Endodermal cell (in vitro differentiated cells): Measurements from ENCODE around the gene COMMD9. TPM values are rescaled to one million over a fixed set of nuclear protein-coding genes. Genes with fewer than 3 reads are reported as not detected.

Source experiments
- DNase-seq: peaks from one replicate; pipeline ENCODE4 v3.0.0-alpha.2; 2017
- H3K27ac ChIP-seq: 2 replicates; pipeline ENCODE4 v1.5.1; 2013; ENCODE audit warnings: mild to moderate bottlenecking, low read depth, low read length, moderate library complexity
- H3K27me3 ChIP-seq: 2 replicates; pipeline ENCODE4 v1.6.1; 2013; ENCODE audit warnings: mild to moderate bottlenecking, low read length, moderate library complexity; ENCODE audit not compliant: insufficient read depth, control insufficient read depth, poor library complexity, severe bottlenecking
- H3K36me3 ChIP-seq: 2 replicates; pipeline ENCODE4 v1.7.0; 2013; ENCODE audit warnings: mild to moderate bottlenecking, low read length, moderate library complexity; ENCODE audit not compliant: control insufficient read depth, insufficient read depth
- H3K4me1 ChIP-seq: one replicate; pipeline ENCODE4 v1.7.0; 2013; ENCODE audit warnings: low read length; ENCODE audit not compliant: control insufficient read depth, insufficient read depth
- H3K4me3 ChIP-seq: 2 replicates; pipeline ENCODE4 v1.5.1; 2013; ENCODE audit warnings: mild to moderate bottlenecking, low read length, moderate library complexity
- H3K9ac ChIP-seq: 2 replicates; pipeline ENCODE4 v1.6.1; 2013; ENCODE audit warnings: mild to moderate bottlenecking, low read length, moderate library complexity; ENCODE audit not compliant: poor library complexity, severe bottlenecking; ENCODE audit errors: extremely low read depth
- H3K9me3 ChIP-seq: 2 replicates; pipeline ENCODE4 v1.6.1; 2013; ENCODE audit warnings: mild to moderate bottlenecking, low read length, moderate library complexity; ENCODE audit not compliant: control insufficient read depth
- H3K27ac Mint-ChIP-seq: 2 replicates; pipeline ENCODE4 v1.8.0; 2020; ENCODE audit warnings: mixed read lengths
- H3K27me3 Mint-ChIP-seq: 2 replicates; pipeline ENCODE4 v1.8.0; 2021; ENCODE audit warnings: mild to moderate bottlenecking, mixed read lengths; ENCODE audit not compliant: insufficient read depth
- H3K36me3 Mint-ChIP-seq: 2 replicates; pipeline ENCODE4 v1.8.0; 2020; ENCODE audit warnings: low read depth, mixed read lengths
- H3K4me1 Mint-ChIP-seq: 2 replicates; pipeline ENCODE4 v1.8.0; 2020; ENCODE audit warnings: mixed read lengths
- H3K4me3 Mint-ChIP-seq: 2 replicates; pipeline ENCODE4 v1.8.0; 2020; ENCODE audit warnings: mild to moderate bottlenecking, moderate library complexity, mixed read lengths
- H3K9me3 Mint-ChIP-seq: 2 replicates; pipeline ENCODE4 v1.8.0; 2020; ENCODE audit warnings: mild to moderate bottlenecking, mixed read lengths
- WGBS, 2 experiments: methylation state at CpG; one replicate each; pipeline versions ENCODE4 v1.1.5 to v1.1.7; 2013; ENCODE audit warnings: missing lambda C conversion rate in 2 of 2, mixed read lengths in 1 of 2; ENCODE audit not compliant: insufficient coverage in 1 of 2, insufficient read length in 1 of 2; 5-methylcytosine and 5-hydroxymethylcytosine counted together
- total RNA-seq, 2 donors: library from RNA; stranded (reverse); fragmentation: NEBNext Ultra II Directional in 1 of 2; extraction: Animal tissue kit (Norgen Biotek cat#: 25700) in 1 of 2; gene quantifications; 2 replicates in 1 of 2; 3 replicates in 1 of 2; pipeline ENCODE4 v1.2.1, GENCODE V29; 2021
- TF ChIP-seq, protein P1 (sequence below): fragments of 200-600 bp; sonication (generic); conservative IDR thresholded peaks from 2 replicates; pipeline ENCODE4 v1.5.0; 2021; ENCODE audit warnings: antibody characterized with exemption, mild to moderate bottlenecking

The COMMD9 gene
- total RNA-seq, 2 donors from 2014 or later, result 32.3 to 53.5 TPM

DNA sequence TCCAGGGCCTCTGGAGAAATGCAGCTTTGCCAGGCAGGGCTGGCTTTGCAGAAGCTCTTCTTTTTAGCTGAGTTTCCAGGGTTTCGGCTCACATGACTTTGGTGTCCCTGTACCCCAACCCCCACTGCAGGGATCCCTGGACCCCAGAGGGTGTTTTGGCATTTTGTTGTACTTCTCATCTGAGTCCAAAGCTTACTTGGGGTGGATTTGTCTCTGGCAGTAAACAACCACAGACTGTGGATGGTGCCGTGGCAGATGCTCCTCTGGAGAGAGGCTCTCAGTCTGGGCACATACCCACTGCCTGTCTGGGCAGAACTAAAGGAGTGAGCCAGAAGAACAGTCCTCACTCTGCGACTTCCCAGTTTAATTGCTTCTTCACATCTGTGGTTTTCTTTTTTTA lies 49.6 kb downstream of the COMMD9 start:
- Histone ChIP-seq H3K27me3 (no peaks in the 10 kb centered on the region), H3K9me3 (no peaks in the 10 kb centered on the region), H3K4me3 (no peak overlapping the region), H3K9ac (no peak overlapping the region), H3K36me3 (no peaks in the 10 kb centered on the region), H3K27ac (no peak overlapping the region), H3K4me1 (peaks cover 4% of the 10 kb centered on the region)
- Mint-ChIP-seq H3K9me3 (no peaks in the 10 kb centered on the region), H3K4me1 (peaks cover 9% of the 10 kb centered on the region), H3K27ac (peak overlapping the region; percentile 20), H3K36me3 (peaks cover 8% of the 10 kb centered on the region), H3K27me3 (no peaks in the 10 kb centered on the region), H3K4me3 (no peak overlapping the region)
- WGBS, 2 experiments, result 98 to 100% methylated on average over 1 to 3 of the region's 3 CpGs
- DNase-seq, result no peak
- TF ChIP-seq, protein P1, sequence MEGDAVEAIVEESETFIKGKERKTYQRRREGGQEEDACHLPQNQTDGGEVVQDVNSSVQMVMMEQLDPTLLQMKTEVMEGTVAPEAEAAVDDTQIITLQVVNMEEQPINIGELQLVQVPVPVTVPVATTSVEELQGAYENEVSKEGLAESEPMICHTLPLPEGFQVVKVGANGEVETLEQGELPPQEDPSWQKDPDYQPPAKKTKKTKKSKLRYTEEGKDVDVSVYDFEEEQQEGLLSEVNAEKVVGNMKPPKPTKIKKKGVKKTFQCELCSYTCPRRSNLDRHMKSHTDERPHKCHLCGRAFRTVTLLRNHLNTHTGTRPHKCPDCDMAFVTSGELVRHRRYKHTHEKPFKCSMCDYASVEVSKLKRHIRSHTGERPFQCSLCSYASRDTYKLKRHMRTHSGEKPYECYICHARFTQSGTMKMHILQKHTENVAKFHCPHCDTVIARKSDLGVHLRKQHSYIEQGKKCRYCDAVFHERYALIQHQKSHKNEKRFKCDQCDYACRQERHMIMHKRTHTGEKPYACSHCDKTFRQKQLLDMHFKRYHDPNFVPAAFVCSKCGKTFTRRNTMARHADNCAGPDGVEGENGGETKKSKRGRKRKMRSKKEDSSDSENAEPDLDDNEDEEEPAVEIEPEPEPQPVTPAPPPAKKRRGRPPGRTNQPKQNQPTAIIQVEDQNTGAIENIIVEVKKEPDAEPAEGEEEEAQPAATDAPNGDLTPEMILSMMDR, result no peak

DNA sequence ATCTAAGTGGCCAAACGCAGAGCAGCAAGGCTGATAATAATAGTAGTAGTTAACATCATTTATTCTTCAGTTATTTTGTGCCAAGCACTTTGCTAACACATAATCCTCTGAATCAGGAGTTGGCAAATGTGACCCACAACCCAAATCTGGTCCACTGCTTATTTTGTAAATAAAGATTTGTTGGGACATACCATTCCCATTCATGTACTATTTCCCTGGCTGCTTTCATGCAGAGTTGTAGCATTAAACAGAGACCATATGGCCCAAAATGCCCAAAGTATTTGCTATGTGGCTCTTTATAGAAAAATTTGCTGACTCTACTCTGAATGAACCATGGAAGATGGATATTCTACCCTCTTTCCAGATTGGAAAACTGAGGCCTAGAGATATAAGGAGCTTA lies 50.3 kb downstream of the COMMD9 start:
- no peaks in the 10 kb centered on the region for H3K27me3 Mint-ChIP-seq
- no peaks in the 10 kb centered on the region for H3K27me3 ChIP-seq
- H3K27ac Mint-ChIP-seq, result no peak overlapping the region
- H3K4me1 ChIP-seq, result peaks cover 4% of the 10 kb centered on the region
- H3K36me3 Mint-ChIP-seq, result peaks cover 8% of the 10 kb centered on the region
- TF ChIP-seq, protein P1, result no peak
- 100% methylated on average over 1 of the region's 1 CpG; no CpG with 5 or more reads in 1 of the 2 experiments for WGBS, 2 experiments
- H3K9me3 Mint-ChIP-seq, result no peaks in the 10 kb centered on the region
- H3K9ac ChIP-seq, result no peak overlapping the region
- peaks cover 9% of the 10 kb centered on the region for H3K4me1 Mint-ChIP-seq
- DNase-seq, result no peak
- H3K4me3 Mint-ChIP-seq, result no peak overlapping the region
- H3K9me3 ChIP-seq, result no peaks in the 10 kb centered on the region
- H3K27ac ChIP-seq, result no peak overlapping the region
- H3K36me3 ChIP-seq, result no peaks in the 10 kb centered on the region
- H3K4me3 ChIP-seq, result no peak overlapping the region

DNA sequence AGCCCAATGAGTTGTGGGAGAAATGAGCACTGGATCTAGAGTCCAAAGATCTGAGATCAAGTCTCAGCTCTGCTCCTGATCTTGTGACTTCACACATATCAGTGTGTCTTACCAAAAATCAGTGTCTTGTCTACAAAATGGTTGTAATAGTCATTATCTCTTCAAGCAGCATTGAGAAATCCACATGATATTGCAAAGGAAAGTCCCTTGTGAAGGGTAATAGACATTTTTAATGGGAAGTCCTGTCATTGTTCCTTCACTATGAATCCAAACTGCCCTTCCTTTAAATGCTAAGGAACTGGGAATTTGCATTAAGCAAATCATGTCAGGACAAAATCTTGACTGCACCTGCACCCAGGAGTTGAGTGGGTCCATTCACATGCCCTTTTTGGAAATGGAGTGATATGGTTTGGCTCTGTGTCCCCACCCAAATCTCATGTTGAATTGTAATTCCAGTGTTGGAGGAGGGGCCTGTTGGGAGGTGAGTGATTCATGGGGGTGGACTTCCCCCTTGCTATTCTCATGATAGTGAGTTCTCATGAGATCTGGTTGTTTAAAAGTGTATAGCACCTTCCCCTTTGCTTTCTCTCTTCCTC lies 51.1 kb downstream of the COMMD9 start:
- no peak overlapping the region for H3K4me3 ChIP-seq
- no peaks in the 10 kb centered on the region for H3K36me3 ChIP-seq
- no peak overlapping the region for H3K9ac ChIP-seq
- Mint-ChIP-seq H3K4me1 (peaks cover 5% of the 10 kb centered on the region), H3K27me3 (no peaks in the 10 kb centered on the region), H3K27ac (no peak overlapping the region), H3K36me3 (peaks cover 8% of the 10 kb centered on the region), H3K4me3 (no peak overlapping the region), H3K9me3 (no peaks in the 10 kb centered on the region)
- no peak for DNase-seq
- H3K27ac ChIP-seq, result no peak overlapping the region
- H3K4me1 ChIP-seq, result peaks cover 4% of the 10 kb centered on the region
- H3K27me3 ChIP-seq, result no peaks in the 10 kb centered on the region
- TF ChIP-seq, protein P1, result no peak
- no peaks in the 10 kb centered on the region for H3K9me3 ChIP-seq
